ENCODE measurements around the gene NANS. TPM values are rescaled to one million over a fixed set of nuclear protein-coding genes. Genes with fewer than 3 reads are reported as not detected.

NANS gene
- total RNA-seq, 1 donor from 2014 or later, result 117 TPM

- no peak for DNase-seq (ENCODE audit: low read depth)
- H3K4me3 ChIP-seq (ENCODE audit: low read depth, low read length), result no peak overlapping the region
- TF ChIP-seq, protein P1, sequence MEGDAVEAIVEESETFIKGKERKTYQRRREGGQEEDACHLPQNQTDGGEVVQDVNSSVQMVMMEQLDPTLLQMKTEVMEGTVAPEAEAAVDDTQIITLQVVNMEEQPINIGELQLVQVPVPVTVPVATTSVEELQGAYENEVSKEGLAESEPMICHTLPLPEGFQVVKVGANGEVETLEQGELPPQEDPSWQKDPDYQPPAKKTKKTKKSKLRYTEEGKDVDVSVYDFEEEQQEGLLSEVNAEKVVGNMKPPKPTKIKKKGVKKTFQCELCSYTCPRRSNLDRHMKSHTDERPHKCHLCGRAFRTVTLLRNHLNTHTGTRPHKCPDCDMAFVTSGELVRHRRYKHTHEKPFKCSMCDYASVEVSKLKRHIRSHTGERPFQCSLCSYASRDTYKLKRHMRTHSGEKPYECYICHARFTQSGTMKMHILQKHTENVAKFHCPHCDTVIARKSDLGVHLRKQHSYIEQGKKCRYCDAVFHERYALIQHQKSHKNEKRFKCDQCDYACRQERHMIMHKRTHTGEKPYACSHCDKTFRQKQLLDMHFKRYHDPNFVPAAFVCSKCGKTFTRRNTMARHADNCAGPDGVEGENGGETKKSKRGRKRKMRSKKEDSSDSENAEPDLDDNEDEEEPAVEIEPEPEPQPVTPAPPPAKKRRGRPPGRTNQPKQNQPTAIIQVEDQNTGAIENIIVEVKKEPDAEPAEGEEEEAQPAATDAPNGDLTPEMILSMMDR (conservative IDR thresholded peaks at IDR 0.05; ENCODE audit: low read depth, low read length), result no peak
These were observed 8.3 kb downstream of the NANS start for GRCh38 chr9:98064623-98065392.

DNA sequence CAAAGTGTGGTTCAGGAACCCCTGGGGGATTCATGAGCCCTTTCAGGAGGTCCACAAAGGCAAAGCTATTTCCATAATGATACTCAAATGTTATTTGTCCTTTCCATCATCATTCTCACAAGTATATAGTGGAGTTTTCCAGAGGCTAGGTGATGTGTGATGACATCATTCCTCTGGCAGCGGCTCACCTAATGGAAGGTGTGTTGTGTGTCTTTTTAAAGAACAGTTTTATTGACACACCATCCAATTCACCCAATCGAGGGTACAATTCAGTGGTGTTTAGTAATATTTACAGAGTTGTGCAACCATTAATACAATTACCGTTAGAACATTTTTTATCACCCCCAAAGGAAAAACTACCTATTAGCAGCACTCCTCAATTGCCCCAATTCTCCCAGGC, 9.7 kb downstream of the NANS start:
- TF ChIP-seq, protein P1 (conservative IDR thresholded peaks at IDR 0.05; ENCODE audit: low read depth, low read length), result no peak
- no peak for DNase-seq (ENCODE audit: low read depth)
- H3K4me3 ChIP-seq (ENCODE audit: low read depth, low read length), result no peak overlapping the region

- TF ChIP-seq, protein P1 (conservative IDR thresholded peaks at IDR 0.05; ENCODE audit: low read depth, low read length), result no peak
- no peak for DNase-seq (ENCODE audit: low read depth)
- no peak overlapping the region for H3K4me3 ChIP-seq (ENCODE audit: low read depth, low read length)
These were observed 10.7 kb downstream of the NANS start for GRCh38 chr9:98067184-98067583.

- TF ChIP-seq, protein P1 (conservative IDR thresholded peaks at IDR 0.05; ENCODE audit: low read depth, low read length), result no peak
- no peak overlapping the region for H3K4me3 ChIP-seq (ENCODE audit: low read depth, low read length)
- DNase-seq (ENCODE audit: low read depth), result no peak
These were observed 13.0 kb downstream of the NANS start for GRCh38 chr9:98069551-98069950.

DNA sequence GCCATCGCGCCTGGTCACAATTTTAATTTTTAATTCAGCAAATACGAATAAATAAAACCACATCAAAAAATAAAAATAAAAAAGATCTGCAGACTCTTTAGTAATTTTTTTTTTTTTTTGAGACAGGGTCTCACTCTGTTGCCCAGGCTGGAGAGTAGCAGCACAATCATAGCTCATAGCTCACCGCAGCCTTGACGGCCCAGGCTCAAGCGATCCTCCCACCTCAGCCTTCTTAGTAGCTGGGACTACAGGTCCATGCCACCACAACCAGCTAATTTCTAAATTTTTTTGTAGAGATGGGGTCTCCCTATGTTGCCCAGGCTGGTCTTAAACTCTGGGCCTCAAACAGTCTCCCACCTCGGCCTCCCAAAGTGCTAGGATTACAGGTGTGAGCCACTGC, 14.2 kb downstream of the NANS start:
- TF ChIP-seq, protein P1 (conservative IDR thresholded peaks at IDR 0.05; ENCODE audit: low read depth, low read length), result no peak
- H3K4me3 ChIP-seq (ENCODE audit: low read depth, low read length), result no peak overlapping the region
- DNase-seq (ENCODE audit: low read depth), result no peak

DNA sequence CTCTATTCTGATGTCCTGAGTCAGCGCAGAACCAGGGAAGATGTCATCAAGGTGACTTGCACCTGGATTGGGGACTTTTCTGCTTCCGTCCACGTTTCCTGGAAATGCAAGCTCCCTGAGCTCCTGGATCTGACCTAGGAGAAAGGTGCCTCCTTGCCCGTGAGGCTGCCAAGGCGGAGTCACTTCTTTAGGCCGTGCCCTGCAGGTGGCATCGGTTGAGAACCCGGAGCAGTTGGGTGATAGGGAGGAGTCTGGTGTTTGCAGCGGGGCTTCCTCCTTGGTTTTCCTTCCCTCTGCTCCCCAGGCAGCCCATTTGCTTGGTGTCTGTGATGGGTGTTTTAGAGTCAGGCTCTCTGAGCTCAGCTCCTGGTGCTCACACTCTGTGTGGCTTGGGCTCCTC, 15.2 kb downstream of the NANS start:
- no peak overlapping the region for H3K4me3 ChIP-seq (ENCODE audit: low read depth, low read length)
- no peak for DNase-seq (ENCODE audit: low read depth)
- TF ChIP-seq, protein P1 (conservative IDR thresholded peaks at IDR 0.05; ENCODE audit: low read depth, low read length), result no peak
